ENCODE measurements around the gene RFC5.
"Not testable (repeated sequence)": the region's sequence is repeated elsewhere in the genome, so short reads cannot be mapped to it uniquely, and the experiment has no call there.

Gene RFC5, protein sequence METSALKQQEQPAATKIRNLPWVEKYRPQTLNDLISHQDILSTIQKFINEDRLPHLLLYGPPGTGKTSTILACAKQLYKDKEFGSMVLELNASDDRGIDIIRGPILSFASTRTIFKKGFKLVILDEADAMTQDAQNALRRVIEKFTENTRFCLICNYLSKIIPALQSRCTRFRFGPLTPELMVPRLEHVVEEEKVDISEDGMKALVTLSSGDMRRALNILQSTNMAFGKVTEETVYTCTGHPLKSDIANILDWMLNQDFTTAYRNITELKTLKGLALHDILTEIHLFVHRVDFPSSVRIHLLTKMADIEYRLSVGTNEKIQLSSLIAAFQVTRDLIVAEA

DNA sequence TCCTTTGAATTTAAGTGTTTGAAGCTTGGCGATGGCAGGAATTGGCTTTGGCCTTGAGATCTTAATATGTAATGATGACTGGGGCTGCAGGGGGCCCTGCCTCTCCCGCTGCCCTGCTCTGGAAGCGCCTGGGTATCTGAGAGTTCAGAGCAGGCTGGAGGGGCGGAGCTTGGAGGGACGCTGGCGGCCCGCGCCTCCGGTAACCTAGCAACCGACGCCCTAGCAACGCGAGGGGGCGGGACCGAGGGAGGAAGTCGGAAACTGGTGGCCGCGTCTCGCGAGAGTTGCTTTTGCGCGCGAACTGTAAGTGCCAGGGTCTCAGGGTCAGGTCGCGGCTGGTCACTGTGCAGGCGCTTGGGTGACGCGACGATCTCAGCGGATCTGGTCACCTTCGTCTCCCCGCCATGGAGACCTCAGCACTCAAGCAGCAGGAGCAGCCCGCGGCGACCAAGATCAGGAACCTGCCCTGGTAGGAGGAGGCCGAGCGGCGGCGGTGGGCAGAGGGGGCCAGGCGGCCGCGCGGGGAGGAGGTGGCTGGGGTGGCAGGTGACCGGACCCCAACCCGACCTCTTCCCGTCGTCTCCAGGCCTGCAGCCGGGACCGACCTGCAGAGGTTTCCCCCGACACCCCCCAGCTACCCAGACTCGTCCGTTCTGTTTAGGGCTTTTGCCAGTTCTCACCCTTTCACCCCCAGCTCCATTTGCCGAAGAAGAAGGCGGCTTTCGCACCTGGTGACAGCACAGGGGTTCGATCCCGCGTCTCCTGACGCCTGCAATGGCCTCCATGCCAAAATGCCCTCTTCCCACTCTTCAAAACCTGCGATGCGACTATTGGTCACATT is at the start of gene RFC5:
RFC5 (plus strand) TSS at position 280 of the 841 bp plus-strand sequence; CDS start at position 405, 125 bp downstream.
- DNase-seq (ENCODE audit: low read depth in 2 of 3, low spot score in 1 of 3), result peak; percentile 96 to 97 (median 97)

DNA sequence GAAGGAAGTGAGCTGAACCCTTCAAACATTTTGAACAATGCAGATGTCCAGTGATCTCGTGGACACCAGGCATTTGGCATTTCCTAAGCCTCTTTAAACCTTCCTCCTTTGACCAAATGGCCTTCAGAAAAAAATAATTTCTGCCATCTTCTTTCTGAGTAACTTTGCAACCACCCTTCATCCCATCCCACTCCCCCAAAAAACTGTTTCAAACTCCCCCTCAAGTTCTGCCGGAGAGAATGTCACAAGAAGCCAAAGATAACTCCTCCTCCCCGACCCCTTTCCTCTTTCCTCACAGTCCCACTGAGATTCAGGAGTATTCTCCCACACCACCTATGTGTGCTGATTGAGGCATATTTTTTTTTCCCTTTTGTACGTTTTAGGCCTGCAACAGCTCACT is 49.5 kb upstream of the RFC5 start:
- no peak for DNase-seq (ENCODE audit: low read depth in 2 of 3, low spot score in 1 of 3)

DNA sequence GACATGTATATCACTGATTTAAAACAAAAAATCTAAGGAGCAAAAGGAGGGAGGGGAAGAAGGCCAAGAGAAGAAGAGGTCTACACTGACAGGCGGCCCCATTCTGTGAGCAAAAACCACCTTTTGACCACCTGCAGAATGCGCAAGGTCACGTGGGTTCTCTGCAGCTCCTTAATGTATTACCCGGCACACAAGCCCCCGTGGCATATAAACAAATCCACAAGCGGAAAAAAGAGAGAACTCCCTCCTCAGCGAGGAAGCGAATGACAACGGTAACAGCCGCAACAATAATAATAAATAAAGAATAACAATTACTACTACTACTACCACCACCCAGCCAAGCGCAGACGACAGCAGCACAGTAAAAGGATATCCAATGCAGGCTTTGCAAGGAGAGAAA is 49.0 kb upstream of the RFC5 start:
- DNase-seq (ENCODE audit: low read depth in 2 of 3, low spot score in 1 of 3), result no peak

DNA sequence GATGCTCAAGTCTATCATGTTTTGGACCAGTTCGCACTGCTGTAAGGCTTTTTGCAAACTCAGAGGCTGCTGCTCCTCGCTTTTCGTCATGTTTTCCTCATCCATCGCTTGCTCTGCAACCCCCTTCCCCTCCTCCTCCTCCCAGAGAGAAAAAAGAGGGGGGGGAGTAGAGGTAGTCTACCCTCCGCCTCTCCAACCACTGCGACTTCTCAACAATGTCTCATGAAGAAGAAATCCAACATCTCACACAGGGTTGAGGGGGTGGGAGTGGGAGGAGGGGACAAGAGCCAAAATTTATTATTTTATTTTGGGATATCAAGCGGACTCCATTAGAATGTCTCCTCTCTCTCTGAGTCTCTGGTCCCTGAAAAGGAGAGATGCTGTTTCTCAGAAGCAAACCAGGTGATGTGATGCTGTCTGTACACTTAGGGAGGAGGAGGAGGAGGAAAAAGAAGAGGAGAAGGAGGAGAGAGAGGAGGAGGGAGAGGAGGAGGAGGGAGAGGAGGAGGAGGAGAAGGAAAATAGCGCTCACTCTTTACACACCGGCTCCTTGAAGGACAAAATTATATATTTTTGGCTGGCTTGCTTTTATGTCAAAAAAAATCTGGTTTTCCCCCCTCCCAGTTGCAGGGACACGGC is 48.2 kb upstream of the RFC5 start:
- DNase-seq (ENCODE audit: low read depth in 2 of 3, low spot score in 1 of 3), result no peak

DNA sequence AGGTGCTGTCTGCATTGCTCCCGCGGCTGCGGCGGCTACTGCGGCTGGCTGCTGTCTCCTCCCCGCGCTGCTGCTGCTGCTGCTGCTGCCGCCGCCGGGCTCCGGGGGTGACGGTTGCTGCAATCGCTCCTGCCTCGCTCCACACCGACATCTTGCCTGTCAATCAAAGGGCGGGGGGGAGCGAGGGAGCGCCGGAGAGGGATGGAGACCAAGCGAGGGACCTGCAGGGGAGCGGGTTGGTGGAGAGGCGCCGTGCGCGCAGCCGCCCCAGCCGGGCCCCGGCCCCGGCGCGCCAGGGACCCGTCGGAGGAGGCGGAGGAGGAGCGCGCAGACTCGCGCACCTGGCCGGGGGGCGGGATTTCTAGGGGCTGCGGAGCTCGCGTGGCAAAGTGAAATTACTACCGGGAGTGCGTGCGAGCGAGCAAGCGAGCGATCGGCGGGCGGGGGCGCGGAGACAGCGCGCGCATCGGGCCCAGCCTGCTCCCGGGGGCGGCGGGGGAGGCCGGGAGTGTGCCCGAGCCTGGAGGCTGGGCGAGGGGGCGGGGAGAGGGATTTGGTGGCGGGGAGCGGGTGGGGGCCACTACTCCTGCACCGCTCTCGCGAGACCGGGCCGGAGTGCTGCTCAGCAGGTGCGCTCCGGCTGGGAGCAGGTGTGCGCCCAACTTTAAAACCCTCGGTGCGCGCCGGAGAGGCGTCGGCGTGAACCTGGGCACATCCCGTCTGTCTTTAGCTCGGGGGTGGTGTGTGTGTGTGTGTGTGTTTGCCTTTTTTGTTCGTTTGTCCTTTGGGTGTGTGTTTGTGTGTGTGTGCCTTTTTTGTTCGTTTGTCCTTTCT is 47.5 kb upstream of the RFC5 start, which contains the start of gene KSR2:
KSR2 (minus strand) TSS at position 165 of the 834 bp plus-strand sequence. CDS start 735 bp downstream, outside the sequence.
- DNase-seq (ENCODE audit: low read depth in 2 of 3, low spot score in 1 of 3), result peak; percentile 44 to 45 (median 45)

GRCh38 chr12:117970334-117970733 is 46.2 kb upstream of the RFC5 start:
- no peak for DNase-seq (ENCODE audit: low read depth in 2 of 3, low spot score in 1 of 3)

DNA sequence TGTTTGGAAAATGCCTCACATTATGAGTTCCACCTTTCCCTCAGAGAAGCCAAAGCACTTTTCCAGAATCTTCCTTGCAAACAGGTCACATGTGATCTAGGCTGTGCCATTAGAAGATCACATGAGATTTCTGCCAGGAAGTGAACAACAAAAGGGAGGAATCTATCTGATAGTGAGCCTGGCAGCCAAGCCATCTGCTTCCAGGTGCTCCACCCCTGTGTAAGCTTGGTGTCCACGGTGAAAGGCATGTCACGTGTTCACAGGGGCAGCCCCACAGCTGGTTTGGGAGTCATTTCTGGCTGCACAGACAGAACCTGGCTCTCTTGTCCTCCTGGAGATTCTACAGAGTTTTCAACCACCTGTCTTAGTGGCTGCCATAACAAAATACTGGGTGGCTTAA is 44.2 kb upstream of the RFC5 start:
- no peak for DNase-seq (ENCODE audit: low read depth in 2 of 3, low spot score in 1 of 3)

DNA sequence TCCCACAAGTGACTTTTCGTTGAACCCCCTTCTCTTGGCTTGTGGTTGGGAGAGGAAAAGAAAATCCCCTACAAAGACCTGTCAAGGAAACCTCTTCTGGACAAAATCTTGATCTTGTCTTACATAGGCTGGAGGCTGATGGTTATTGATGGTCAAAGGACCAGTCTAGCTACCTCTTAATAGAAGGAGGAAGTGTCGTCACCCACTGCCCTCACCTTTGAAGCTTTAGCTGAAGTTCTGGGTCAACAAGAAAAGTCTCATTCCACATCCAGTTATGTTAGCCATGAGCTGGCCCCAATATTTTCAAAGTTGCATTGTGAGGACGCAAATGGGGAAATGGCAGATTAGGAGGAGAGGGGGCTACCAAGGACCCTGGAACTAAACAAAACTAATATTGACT is 41.5 kb upstream of the RFC5 start:
- no peak for DNase-seq (ENCODE audit: low read depth in 2 of 3, low spot score in 1 of 3)

DNA sequence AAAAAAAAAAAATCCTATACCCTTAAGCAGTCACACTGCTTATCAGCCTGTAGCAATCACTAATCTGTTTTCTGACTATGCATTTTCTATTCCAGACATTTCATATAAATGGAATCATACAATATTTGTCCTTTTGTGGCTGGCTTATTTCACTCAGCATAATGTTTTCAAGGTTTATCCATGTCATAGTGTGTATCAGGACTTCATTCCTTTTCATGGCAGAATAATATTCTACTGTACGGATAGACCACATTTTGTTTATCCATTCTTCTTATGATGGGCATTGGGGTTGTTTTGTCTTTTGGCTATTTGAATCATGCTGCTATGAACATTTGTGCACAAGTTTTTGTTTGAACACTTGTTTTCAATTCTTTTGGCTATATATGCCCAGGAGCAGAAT is 39.1 kb upstream of the RFC5 start:
- no peak for DNase-seq (ENCODE audit: low read depth in 2 of 3, low spot score in 1 of 3)

GRCh38 chr12:117980616-117981015 is 35.9 kb upstream of the RFC5 start:
- no peak for DNase-seq (ENCODE audit: low read depth in 2 of 3, low spot score in 1 of 3)

DNA sequence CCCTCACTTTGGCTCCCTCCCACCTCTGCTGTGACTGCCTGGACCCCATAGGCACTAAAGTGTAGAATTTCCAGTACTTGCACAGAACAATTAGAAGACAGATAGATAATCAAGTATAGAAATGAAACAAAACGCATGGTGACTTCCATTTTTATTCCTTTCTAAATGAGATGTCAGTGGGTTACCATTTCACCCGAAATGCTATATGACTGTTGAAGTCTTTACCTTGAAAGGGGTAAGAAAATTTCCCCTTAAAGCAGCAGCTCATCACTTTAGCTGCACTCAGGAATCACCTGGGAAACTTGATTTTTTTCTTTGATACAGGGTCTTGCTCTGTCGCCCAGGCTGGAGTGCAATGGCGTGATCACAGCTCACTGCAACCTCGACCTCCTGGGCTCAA is 35.2 kb upstream of the RFC5 start:
- no peak for DNase-seq (ENCODE audit: low read depth in 2 of 3, low spot score in 1 of 3)

- DNase-seq (ENCODE audit: low read depth in 2 of 3, low spot score in 1 of 3), result no peak
These were observed 31.3 kb upstream of the RFC5 start for GRCh38 chr12:117985182-117985581.

DNA sequence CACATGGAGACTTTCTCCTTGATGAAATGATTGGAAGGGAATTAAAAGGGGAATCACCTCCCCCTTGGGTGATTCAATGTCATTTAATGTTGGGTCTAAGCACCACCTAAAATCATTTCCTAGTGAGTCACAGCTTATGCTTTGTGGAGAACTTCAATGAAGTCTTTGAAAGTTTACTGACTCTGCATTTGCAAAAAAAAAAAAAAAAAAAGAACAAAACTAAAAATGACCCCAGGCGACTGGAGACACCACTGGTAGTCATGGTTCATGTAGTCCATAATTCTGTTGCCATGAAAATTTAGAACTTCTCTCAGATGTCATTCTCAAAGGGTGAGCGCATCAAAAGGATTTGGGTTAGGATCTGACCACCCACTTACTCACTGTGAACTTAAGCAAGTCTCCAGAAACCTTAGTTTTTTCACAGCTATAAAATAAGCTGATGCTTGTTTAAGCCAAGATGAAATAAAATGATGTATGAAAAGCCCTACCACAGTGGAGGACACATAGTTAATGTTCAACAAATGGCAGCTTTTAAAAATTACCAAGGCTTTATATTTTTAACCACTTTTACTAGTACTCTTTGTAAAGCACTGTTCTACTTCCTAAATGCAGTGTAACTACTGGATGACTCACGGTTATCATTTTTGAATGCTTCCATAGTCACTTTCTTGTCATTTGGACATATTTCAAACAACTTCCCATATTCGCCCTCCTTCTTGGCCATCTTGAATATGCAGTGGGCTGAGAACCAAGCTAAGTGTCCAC is 29.6 kb upstream of the RFC5 start:
- DNase-seq (ENCODE audit: low read depth in 2 of 3, low spot score in 1 of 3), result no peak

- no peak for DNase-seq (ENCODE audit: low read depth in 2 of 3, low spot score in 1 of 3)
These were observed 21.7 kb upstream of the RFC5 start for GRCh38 chr12:117994551-117995438.

- no peak for DNase-seq (ENCODE audit: low read depth in 2 of 3, low spot score in 1 of 3)
These were observed 17.8 kb upstream of the RFC5 start for GRCh38 chr12:117998719-117999118.

DNA sequence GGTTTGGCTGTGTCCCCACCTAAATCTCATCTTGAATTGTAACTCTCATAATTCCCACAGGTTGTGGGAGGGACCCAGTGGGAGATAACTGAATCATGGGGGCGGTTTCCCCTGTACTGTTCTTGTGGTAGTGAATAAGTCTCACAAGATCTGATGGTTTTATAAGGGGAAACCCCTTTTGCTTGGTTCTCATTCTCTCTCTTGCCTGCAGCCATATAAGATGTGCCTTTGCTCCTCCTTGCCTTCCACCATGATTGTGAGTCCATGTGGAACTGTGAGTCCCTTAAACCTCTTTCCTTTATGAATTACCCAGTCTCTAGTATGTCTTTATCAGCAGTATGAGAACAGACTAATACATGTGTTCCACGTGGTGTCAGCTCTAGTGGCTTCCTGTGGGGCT is 16.7 kb upstream of the RFC5 start:
- not testable (repeated sequence) for DNase-seq (ENCODE audit: low read depth in 2 of 3, low spot score in 1 of 3)

GRCh38 chr12:118010903-118011302 is 5.6 kb upstream of the RFC5 start:
- DNase-seq (ENCODE audit: low read depth in 2 of 3, low spot score in 1 of 3), result no peak

DNA sequence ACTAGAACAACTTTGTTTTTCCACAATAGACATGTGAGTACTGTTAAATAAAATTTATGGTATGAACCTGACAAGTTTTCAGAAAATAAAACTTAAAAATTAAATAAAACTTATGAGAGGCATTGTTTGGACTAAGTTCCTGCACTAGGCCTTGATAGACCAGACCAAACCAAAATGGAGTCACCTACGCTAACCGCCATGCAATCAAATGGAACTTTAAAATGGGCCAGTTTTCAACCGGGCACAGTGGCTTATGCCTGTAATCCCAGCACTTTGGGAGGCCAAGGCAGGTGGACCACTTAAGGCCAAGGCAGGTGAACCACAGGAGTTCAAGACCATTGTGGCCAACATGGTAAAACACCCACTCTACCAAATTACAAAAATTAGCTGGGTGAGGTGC is 5.1 kb upstream of the RFC5 start:
- no peak for DNase-seq (ENCODE audit: low read depth in 2 of 3, low spot score in 1 of 3)

DNA sequence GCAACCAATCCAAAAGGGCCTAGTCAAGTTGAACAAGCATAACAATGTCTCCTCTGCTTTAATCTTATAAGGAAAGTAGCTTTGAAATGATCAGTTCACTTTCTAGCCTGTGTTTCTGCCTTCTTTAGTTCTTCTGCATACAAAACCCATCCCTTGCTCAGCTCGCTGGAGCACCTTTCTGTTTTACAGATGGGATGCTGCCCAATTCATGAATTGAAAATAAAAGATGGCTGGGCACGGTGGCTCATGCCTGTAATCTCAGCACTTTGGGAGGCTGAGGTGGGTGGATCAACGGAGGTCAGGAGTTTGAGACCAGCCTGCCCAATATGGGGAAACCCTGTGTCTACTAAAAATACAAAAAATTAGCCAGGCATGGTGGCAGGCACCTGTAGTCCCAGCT is 4.5 kb upstream of the RFC5 start:
- DNase-seq (ENCODE audit: low read depth in 2 of 3, low spot score in 1 of 3), result no peak
